ENCODE measurements around the gene GPC6. TPM values are rescaled to one million over a fixed set of nuclear protein-coding genes. Genes with fewer than 3 reads are reported as not detected.

The GPC6 gene
- total and polyA plus RNA-seq, 2 donors (not counting 1 experiment from before 2014, with no cell fraction given), result not detected

DNA sequence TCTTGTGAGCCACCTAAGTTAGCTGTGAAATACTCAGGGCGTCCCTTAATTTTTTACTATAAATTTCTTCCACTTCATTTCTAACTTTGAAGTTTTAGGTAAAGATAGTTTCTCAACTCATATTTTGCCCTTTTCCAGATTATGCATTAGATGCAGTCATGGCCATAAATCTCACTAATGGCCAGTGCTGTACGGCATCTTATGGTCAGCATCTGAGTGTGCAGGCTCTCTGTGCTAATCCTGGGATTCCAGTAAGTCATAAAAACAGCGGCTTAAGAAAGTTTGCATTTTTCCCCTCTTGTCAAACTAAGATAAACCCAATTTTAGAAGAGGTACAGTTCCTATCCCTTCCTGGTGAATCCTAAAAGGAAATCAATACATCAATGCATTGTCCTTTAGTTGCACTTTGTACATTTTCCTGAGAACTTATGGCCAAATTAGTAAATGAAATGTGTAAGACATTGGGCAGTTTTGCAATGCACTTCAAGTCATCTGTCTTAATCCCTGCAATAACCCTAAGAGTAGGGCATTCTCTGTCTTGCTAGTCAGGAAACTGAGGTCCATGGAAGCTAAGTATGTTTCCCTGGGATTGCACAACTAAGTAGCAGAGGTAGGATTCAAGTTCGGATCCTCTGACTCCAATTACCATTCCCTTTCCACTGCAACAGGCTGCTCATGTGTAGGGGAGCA lies 1106.7 kb downstream of the GPC6 start:
- DNase-seq (no peak), ATAC-seq (ENCODE audit: low read depth) (no peak)
- Histone ChIP-seq H3K4me3 (ENCODE audit: control extremely low read depth in 1 of 5, extremely low read depth in 1 of 5, insufficient read depth in 1 of 5, low read depth in 2 of 5, low read length in 4 of 5) (no peak overlapping the region), H3K9ac (ENCODE audit: low read length) (no peak overlapping the region), H3K9me3 (ENCODE audit: control extremely low read depth in 1 of 3, control insufficient read depth in 2 of 3, insufficient read depth in 1 of 3, low read length in 2 of 3) (no peaks in the 10 kb centered on the region), H3K27ac (ENCODE audit: low read length in 2 of 2) (no peak overlapping the region), H4K20me1 (ENCODE audit: control insufficient read depth, insufficient read depth, low read length, poor library complexity, severe bottlenecking) (no peaks in the 10 kb centered on the region), H3K4me1 (ENCODE audit: control insufficient read depth in 2 of 2, insufficient read depth in 2 of 2, low read length in 2 of 2) (peaks cover 4 to 5% of the 10 kb centered on the region in 2 donors), H3K27me3 (replicated peaks in 1 of 4; ENCODE audit: control extremely low read depth in 1 of 4, control insufficient read depth in 3 of 4, insufficient read depth in 4 of 4, low read length in 3 of 4) (no peaks in the 10 kb centered on the region), H3K4me2 (replicated peaks; ENCODE audit: low read depth, low read length, poor library complexity, severe bottlenecking) (no peak overlapping the region), H3K36me3 (replicated peaks in 1 of 2; ENCODE audit: control extremely low read depth in 1 of 2, control insufficient read depth in 1 of 2, extremely low read depth in 1 of 2, insufficient read depth in 2 of 2, low read length in 1 of 2) (no peaks in the 10 kb centered on the region), H2AFZ (ENCODE audit: insufficient read depth, low read depth, low read length, poor library complexity, severe bottlenecking) (no peak overlapping the region), H3K79me2 (ENCODE audit: control insufficient read depth, insufficient read depth, low read length) (no peaks in the 10 kb centered on the region)
- no peaks in the 10 kb centered on the region for H3K9me3 Mint-ChIP-seq (ENCODE audit: insufficient read depth)
- CTCF ChIA-PET, result interaction anchor here (0.9 kb wide), 1 partner anchor 8 kb away, joined by 3 read pairs; no protein-coding TSS in a partner anchor
- TF ChIP-seq CTCF (IDR thresholded peaks at IDR 0.05) (no peak), EZH2 (IDR thresholded peaks at IDR 0.05; ENCODE audit: borderline replicate concordance, insufficient read depth, low read depth, low read length, poor library complexity, severe bottlenecking) (no peak)
- H3K27ac Mint-ChIP-seq, result no peak overlapping the region
- WGBS (ENCODE audit: insufficient coverage), result 95% methylated on average over 2 of the region's 4 CpGs
- POLR2A ChIA-PET, result no interaction called here
- H3K27me3 Mint-ChIP-seq, result peaks cover 8% of the 10 kb centered on the region
- intact Hi-C loops (cut with micrococcal nuclease), result no loop called here
- no peak overlapping the region for H3K4me3 Mint-ChIP-seq
- H3K4me1 Mint-ChIP-seq, result peaks cover 3% of the 10 kb centered on the region

GRCh38 chr13:94335761-94336526 lies 1109.3 kb downstream of the GPC6 start:
- no peaks in the 10 kb centered on the region for H4K20me1 ChIP-seq (ENCODE audit: control insufficient read depth, insufficient read depth, low read length, poor library complexity, severe bottlenecking)
- H3K9me3 ChIP-seq (ENCODE audit: control extremely low read depth in 1 of 3, control insufficient read depth in 2 of 3, insufficient read depth in 1 of 3, low read length in 2 of 3), result no peaks in the 10 kb centered on the region
- no peak overlapping the region for H3K9ac ChIP-seq (ENCODE audit: low read length)
- Mint-ChIP-seq H3K9me3 (ENCODE audit: insufficient read depth) (no peaks in the 10 kb centered on the region), H3K27me3 (peaks cover 5% of the 10 kb centered on the region), H3K4me1 (no peaks in the 10 kb centered on the region), H3K4me3 (no peak overlapping the region), H3K27ac (no peak overlapping the region)
- H3K36me3 ChIP-seq (replicated peaks in 1 of 2; ENCODE audit: control extremely low read depth in 1 of 2, control insufficient read depth in 1 of 2, extremely low read depth in 1 of 2, insufficient read depth in 2 of 2, low read length in 1 of 2), result no peaks in the 10 kb centered on the region
- POLR2A ChIA-PET, result no interaction called here
- ATAC-seq (ENCODE audit: low read depth), result no peak
- no peak overlapping the region for H3K27ac ChIP-seq (ENCODE audit: low read length in 2 of 2)
- WGBS (ENCODE audit: insufficient coverage), result 96% methylated on average over 4 of the region's 5 CpGs
- no peak overlapping the region for H3K4me2 ChIP-seq (replicated peaks; ENCODE audit: low read depth, low read length, poor library complexity, severe bottlenecking)
- intact Hi-C loops (cut with micrococcal nuclease), result no loop called here
- H3K79me2 ChIP-seq (ENCODE audit: control insufficient read depth, insufficient read depth, low read length), result no peaks in the 10 kb centered on the region
- no peak overlapping the region for H2AFZ ChIP-seq (ENCODE audit: insufficient read depth, low read depth, low read length, poor library complexity, severe bottlenecking)
- no peaks in the 10 kb centered on the region for H3K4me1 ChIP-seq (ENCODE audit: control insufficient read depth in 2 of 2, insufficient read depth in 2 of 2, low read length in 2 of 2)
- TF ChIP-seq CTCF (IDR thresholded peaks at IDR 0.05) (no peak), EZH2 (IDR thresholded peaks at IDR 0.05; ENCODE audit: borderline replicate concordance, insufficient read depth, low read depth, low read length, poor library complexity, severe bottlenecking) (no peak)
- no peak overlapping the region for H3K4me3 ChIP-seq (ENCODE audit: control extremely low read depth in 1 of 5, extremely low read depth in 1 of 5, insufficient read depth in 1 of 5, low read depth in 2 of 5, low read length in 4 of 5)
- no peak for DNase-seq
- CTCF ChIA-PET, result no interaction called here
- no peaks in the 10 kb centered on the region for H3K27me3 ChIP-seq (replicated peaks in 1 of 4; ENCODE audit: control extremely low read depth in 1 of 4, control insufficient read depth in 3 of 4, insufficient read depth in 4 of 4, low read length in 3 of 4)

Measured in B cell (primary cell).